ENCODE data around the gene ABLIM2.

GRCh38 chr4:8039290-8039689 lies 119.3 kb downstream of the ABLIM2 start:
- TF ChIP-seq ZNF235 (CRISPR knock-in tag; IDR thresholded peaks at IDR 0.05; ENCODE audit: borderline replicate concordance) (no peak), POLR2AphosphoS5 (IDR thresholded peaks at IDR 0.05; ENCODE audit: low read depth, low read length) (no peak), RCOR2 (CRISPR knock-in tag; IDR thresholded peaks at IDR 0.05) (no peak), TAF1 (CRISPR knock-in tag; IDR thresholded peaks at IDR 0.05) (no peak), ELF1 (CRISPR knock-in tag; IDR thresholded peaks at IDR 0.05) (no peak), SSRP1 (CRISPR knock-in tag; IDR thresholded peaks at IDR 0.05) (no peak), ELK4 (CRISPR knock-in tag; IDR thresholded peaks at IDR 0.05; ENCODE audit: borderline replicate concordance) (no peak), MBNL3 (CRISPR knock-in tag; conservative IDR thresholded peaks at IDR 0.05) (no peak), CEBPB (IDR thresholded peaks at IDR 0.05; ENCODE audit: borderline replicate concordance, low read depth, low read length) (no peak)
- TF ChIP-seq, protein P1, sequence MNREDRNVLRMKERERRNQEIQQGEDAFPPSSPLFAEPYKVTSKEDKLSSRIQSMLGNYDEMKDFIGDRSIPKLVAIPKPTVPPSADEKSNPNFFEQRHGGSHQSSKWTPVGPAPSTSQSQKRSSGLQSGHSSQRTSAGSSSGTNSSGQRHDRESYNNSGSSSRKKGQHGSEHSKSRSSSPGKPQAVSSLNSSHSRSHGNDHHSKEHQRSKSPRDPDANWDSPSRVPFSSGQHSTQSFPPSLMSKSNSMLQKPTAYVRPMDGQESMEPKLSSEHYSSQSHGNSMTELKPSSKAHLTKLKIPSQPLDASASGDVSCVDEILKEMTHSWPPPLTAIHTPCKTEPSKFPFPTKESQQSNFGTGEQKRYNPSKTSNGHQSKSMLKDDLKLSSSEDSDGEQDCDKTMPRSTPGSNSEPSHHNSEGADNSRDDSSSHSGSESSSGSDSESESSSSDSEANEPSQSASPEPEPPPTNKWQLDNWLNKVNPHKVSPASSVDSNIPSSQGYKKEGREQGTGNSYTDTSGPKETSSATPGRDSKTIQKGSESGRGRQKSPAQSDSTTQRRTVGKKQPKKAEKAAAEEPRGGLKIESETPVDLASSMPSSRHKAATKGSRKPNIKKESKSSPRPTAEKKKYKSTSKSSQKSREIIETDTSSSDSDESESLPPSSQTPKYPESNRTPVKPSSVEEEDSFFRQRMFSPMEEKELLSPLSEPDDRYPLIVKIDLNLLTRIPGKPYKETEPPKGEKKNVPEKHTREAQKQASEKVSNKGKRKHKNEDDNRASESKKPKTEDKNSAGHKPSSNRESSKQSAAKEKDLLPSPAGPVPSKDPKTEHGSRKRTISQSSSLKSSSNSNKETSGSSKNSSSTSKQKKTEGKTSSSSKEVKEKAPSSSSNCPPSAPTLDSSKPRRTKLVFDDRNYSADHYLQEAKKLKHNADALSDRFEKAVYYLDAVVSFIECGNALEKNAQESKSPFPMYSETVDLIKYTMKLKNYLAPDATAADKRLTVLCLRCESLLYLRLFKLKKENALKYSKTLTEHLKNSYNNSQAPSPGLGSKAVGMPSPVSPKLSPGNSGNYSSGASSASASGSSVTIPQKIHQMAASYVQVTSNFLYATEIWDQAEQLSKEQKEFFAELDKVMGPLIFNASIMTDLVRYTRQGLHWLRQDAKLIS (CRISPR knock-in tag; IDR thresholded peaks at IDR 0.05), result no peak

Data from HepG2 (cell line).